ENCODE data around the gene CYYR1.

DNA sequence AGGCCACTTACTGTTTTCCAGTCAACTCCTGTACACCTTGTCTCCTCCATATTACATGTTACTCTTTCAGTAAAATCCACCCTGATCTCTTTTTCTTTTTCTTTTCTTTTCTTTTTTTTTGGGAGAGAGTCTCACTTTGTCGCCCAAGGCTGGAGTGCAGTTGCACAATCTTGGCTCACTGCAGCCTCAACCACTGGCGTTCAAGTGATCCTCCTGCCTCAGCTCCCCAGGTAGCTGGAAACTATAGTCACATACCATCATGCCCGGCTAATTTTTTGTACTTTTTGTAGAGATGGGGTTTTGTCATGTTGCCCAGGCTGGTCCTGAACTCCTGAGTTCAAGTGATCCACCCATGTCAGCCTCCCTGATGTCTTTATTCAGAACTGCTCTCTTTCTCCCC lies 57.8 kb downstream of the CYYR1 start:
- no peak for TF ChIP-seq POLR2AphosphoS5 (IDR thresholded peaks at IDR 0.05; ENCODE audit: insufficient read depth, low read depth, low read length)
- TF ChIP-seq, protein P1, sequence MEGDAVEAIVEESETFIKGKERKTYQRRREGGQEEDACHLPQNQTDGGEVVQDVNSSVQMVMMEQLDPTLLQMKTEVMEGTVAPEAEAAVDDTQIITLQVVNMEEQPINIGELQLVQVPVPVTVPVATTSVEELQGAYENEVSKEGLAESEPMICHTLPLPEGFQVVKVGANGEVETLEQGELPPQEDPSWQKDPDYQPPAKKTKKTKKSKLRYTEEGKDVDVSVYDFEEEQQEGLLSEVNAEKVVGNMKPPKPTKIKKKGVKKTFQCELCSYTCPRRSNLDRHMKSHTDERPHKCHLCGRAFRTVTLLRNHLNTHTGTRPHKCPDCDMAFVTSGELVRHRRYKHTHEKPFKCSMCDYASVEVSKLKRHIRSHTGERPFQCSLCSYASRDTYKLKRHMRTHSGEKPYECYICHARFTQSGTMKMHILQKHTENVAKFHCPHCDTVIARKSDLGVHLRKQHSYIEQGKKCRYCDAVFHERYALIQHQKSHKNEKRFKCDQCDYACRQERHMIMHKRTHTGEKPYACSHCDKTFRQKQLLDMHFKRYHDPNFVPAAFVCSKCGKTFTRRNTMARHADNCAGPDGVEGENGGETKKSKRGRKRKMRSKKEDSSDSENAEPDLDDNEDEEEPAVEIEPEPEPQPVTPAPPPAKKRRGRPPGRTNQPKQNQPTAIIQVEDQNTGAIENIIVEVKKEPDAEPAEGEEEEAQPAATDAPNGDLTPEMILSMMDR (IDR thresholded peaks at IDR 0.05; ENCODE audit: extremely low read depth in 1 of 2, insufficient read depth in 1 of 2, low read depth in 1 of 2, low read length in 2 of 2): no peak
- no peak for TF ChIP-seq POLR2A (IDR thresholded peaks at IDR 0.05; ENCODE audit: low read depth, low read length)
- TF ChIP-seq GATA2 (IDR thresholded peaks at IDR 0.05; ENCODE audit: insufficient read depth, insufficient read length, low read depth, low read length): no peak
- TF ChIP-seq MYC (IDR thresholded peaks at IDR 0.05; ENCODE audit: low read depth, low read length): no peak

Measured in endothelial cell of umbilical vein (primary cell).